GM12878 (cell line): ENCODE results near the gene ATAD3A. TPM values are rescaled to one million over a fixed set of nuclear protein-coding genes. Genes with fewer than 3 reads are reported as not detected.

Experiments used
- ATF7 ChIP-seq: fragments of 450-650 bp; IDR thresholded peaks from 2 replicates; pipeline ENCODE4 v1.6.1; 2016; ENCODE audit warnings: low read depth, mild to moderate bottlenecking
- CHD2 ChIP-seq: IDR thresholded peaks from 2 replicates; pipeline ENCODE4 v1.6.1; 2011; ENCODE audit warnings: low read depth, low read length, improper control_type of control experiment, borderline replicate concordance
- EED ChIP-seq: sonication (generic); IDR thresholded peaks from 2 replicates; pipeline ENCODE4 v1.6.1; 2016; ENCODE audit warnings: antibody characterized with exemption, low read depth
- EGR1 ChIP-seq, 2 experiments: IDR thresholded peaks; 1 replicate in 1 of 2; 2 replicates in 1 of 2; pipeline ENCODE4 v1.6.1; 2011 to 2012; ENCODE audit warnings: low read depth in 2 of 2, low read length in 2 of 2, borderline replicate concordance in 1 of 2, mild to moderate bottlenecking in 1 of 2, moderate library complexity in 1 of 2
- IKZF1 ChIP-seq: fragments of 450-650 bp; conservative IDR thresholded peaks from 2 replicates; pipeline ENCODE4 v1.6.1; 2017; ENCODE audit warnings: antibody characterized with exemption, mild to moderate bottlenecking
- IKZF2 ChIP-seq, 2 experiments: fragments of 450-650 bp; IDR thresholded peaks; 2 replicates each; pipeline ENCODE4 v1.6.1; 2017; ENCODE audit warnings: mild to moderate bottlenecking in 2 of 2, moderate library complexity in 2 of 2
- MLLT1 ChIP-seq: fragments of 450-650 bp; IDR thresholded peaks from 2 replicates; pipeline ENCODE4 v1.6.1; 2016; ENCODE audit warnings: mild to moderate bottlenecking
- MXI1 ChIP-seq: fragments of 150-350 bp; IDR thresholded peaks from 2 replicates; pipeline ENCODE4 v1.6.1; 2011; ENCODE audit warnings: low read depth, mild to moderate bottlenecking, inconsistent platforms, low read length, improper control_type of control experiment
- MYC ChIP-seq: IDR thresholded peaks from 2 replicates; pipeline ENCODE4 v1.6.1; 2011; ENCODE audit warnings: mild to moderate bottlenecking, low read length, moderate library complexity, inconsistent platforms; ENCODE audit not compliant: insufficient read depth, insufficient replicate concordance, insufficient read length, severe bottlenecking
- PAX5 ChIP-seq: IDR thresholded peaks from 2 replicates; pipeline ENCODE4 v1.6.1; 2011; ENCODE audit warnings: low read depth, low read length, borderline replicate concordance
- PKNOX1 ChIP-seq: fragments of 450-650 bp; IDR thresholded peaks from 2 replicates; pipeline ENCODE4 v1.6.1; 2016; ENCODE audit warnings: mild to moderate bottlenecking
- PML ChIP-seq: IDR thresholded peaks from 2 replicates; pipeline ENCODE4 v1.6.1; 2012; ENCODE audit warnings: low read length, inconsistent platforms
- RUNX3 ChIP-seq: IDR thresholded peaks from 2 replicates; pipeline ENCODE4 v1.6.1; 2012; ENCODE audit warnings: low read length, inconsistent platforms
- SIN3A ChIP-seq: IDR thresholded peaks from 2 replicates; pipeline ENCODE4 v1.6.1; 2012; ENCODE audit warnings: low read depth, low read length, improper control_type of control experiment
- SMARCA5 ChIP-seq: fragments of 450-650 bp; IDR thresholded peaks from 2 replicates; pipeline ENCODE4 v1.6.1; 2017; ENCODE audit warnings: mild to moderate bottlenecking
- SPI1 ChIP-seq: IDR thresholded peaks from 2 replicates; pipeline ENCODE4 v1.6.1; 2011; ENCODE audit warnings: low read depth, mild to moderate bottlenecking, low read length, moderate library complexity, borderline replicate concordance; ENCODE audit not compliant: insufficient read depth
- TCF12 ChIP-seq: IDR thresholded peaks from 2 replicates; pipeline ENCODE4 v1.6.1; 2011; ENCODE audit warnings: low read depth, mild to moderate bottlenecking, low read length
- polyA plus RNA-seq, 11 experiments: library from polyadenylated mRNA; depleted of rRNA in 4 of 11; unstranded in 6 of 11; stranded (reverse) in 5 of 11; fragments of >200 nt; fragmentation: Nextera tagmentation in 4 of 11; fragmentation: Illumina TruSeq in 1 of 11; extraction: Ambion mirVana in 4 of 11; extraction: Trizol in 1 of 11; gene quantifications; 1 replicate in 1 of 11; 2 replicates in 10 of 11; pipeline versions ENCODE4 v1.2.1 to v1.2.3, GENCODE V29; 2011 to 2016; ENCODE audit warnings: inconsistent platforms in 2 of 11, missing spikeins in 2 of 11, low read depth in 1 of 11
- total RNA-seq, 4 experiments: library from RNA; depleted of rRNA in 3 of 4; stranded (reverse); fragments of >200 nt in 3 of 4; fragmentation: Illumina TruSeq in 1 of 4; extraction: Trizol in 1 of 4; gene quantifications; 2 replicates each; pipeline versions ENCODE4 v1.2.1 to v1.2.3, GENCODE V29; 2013 to 2021
- TF ChIP-seq, protein P1 (sequence below): fragments of 450-650 bp; IDR thresholded peaks from 2 replicates; pipeline ENCODE4 v1.6.1; 2017; ENCODE audit warnings: borderline replicate concordance
- TF ChIP-seq, protein P2 (sequence below): IDR thresholded peaks from 2 replicates; pipeline ENCODE4 v1.6.1; 2012; ENCODE audit warnings: mild to moderate bottlenecking, low read depth, low read length
- TF ChIP-seq, protein P3 (sequence below): IDR thresholded peaks from 2 replicates; pipeline ENCODE4 v1.6.1; 2011; ENCODE audit warnings: low read depth, mild to moderate bottlenecking, low read length, moderate library complexity, borderline replicate concordance; ENCODE audit errors: extremely low read depth

The ATAD3A gene
- total and polyA plus RNA-seq, 10 of the 15 experiments (the other 5 are each of a cell fraction or from before 2014, with no cell fraction given), result 0.05 to 93.5 (median 38.9) TPM

GRCh38 chr1:1511533-1512285 is at the start of gene ATAD3A (continued):
- TF ChIP-seq, protein P1, sequence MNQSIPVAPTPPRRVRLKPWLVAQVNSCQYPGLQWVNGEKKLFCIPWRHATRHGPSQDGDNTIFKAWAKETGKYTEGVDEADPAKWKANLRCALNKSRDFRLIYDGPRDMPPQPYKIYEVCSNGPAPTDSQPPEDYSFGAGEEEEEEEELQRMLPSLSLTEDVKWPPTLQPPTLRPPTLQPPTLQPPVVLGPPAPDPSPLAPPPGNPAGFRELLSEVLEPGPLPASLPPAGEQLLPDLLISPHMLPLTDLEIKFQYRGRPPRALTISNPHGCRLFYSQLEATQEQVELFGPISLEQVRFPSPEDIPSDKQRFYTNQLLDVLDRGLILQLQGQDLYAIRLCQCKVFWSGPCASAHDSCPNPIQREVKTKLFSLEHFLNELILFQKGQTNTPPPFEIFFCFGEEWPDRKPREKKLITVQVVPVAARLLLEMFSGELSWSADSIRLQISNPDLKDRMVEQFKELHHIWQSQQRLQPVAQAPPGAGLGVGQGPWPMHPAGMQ, result peak; percentile 57; the same call in 1 of the 2 replicates
- no peak for TF ChIP-seq SPI1
- peak; percentile 52 for TF ChIP-seq ATF7
- no peak for TF ChIP-seq PML
- TF ChIP-seq EED, result peak; percentile 39; the same call in 1 of the 2 replicates
- peak; percentile 51; the same call in 1 of the 2 replicates for TF ChIP-seq TCF12
- peak; percentile 45 to 66; a peak in 2 of 4 replicates for TF ChIP-seq IKZF2 (IDR thresholded peaks at IDR 0.05)
- peak; percentile 27 to 74; a peak in 2 of 3 replicates for TF ChIP-seq EGR1 (IDR thresholded peaks at IDR 0.05; ENCODE audit: borderline replicate concordance in 1 of 2, low read depth in 2 of 2, low read length in 2 of 2)
- peak; percentile 98 for TF ChIP-seq CHD2
- TF ChIP-seq PKNOX1, result peak; percentile 11; the same call in 1 of the 2 replicates
- peak; percentile 90 for TF ChIP-seq MXI1
- peak; percentile 79; the same call in 1 of the 2 replicates for TF ChIP-seq SIN3A
- TF ChIP-seq RUNX3, result no peak; the same call in 1 of the 2 replicates
- TF ChIP-seq PAX5, result peak; percentile 6; the same call in 1 of the 2 replicates
- peak; percentile 96 for TF ChIP-seq IKZF1
- TF ChIP-seq, protein P2, sequence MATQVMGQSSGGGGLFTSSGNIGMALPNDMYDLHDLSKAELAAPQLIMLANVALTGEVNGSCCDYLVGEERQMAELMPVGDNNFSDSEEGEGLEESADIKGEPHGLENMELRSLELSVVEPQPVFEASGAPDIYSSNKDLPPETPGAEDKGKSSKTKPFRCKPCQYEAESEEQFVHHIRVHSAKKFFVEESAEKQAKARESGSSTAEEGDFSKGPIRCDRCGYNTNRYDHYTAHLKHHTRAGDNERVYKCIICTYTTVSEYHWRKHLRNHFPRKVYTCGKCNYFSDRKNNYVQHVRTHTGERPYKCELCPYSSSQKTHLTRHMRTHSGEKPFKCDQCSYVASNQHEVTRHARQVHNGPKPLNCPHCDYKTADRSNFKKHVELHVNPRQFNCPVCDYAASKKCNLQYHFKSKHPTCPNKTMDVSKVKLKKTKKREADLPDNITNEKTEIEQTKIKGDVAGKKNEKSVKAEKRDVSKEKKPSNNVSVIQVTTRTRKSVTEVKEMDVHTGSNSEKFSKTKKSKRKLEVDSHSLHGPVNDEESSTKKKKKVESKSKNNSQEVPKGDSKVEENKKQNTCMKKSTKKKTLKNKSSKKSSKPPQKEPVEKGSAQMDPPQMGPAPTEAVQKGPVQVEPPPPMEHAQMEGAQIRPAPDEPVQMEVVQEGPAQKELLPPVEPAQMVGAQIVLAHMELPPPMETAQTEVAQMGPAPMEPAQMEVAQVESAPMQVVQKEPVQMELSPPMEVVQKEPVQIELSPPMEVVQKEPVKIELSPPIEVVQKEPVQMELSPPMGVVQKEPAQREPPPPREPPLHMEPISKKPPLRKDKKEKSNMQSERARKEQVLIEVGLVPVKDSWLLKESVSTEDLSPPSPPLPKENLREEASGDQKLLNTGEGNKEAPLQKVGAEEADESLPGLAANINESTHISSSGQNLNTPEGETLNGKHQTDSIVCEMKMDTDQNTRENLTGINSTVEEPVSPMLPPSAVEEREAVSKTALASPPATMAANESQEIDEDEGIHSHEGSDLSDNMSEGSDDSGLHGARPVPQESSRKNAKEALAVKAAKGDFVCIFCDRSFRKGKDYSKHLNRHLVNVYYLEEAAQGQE, result 0 out of 2 replicates have a peak, but pooled peaks have one; percentile 6
- peak; percentile 96 for TF ChIP-seq MLLT1
- TF ChIP-seq, protein P3, sequence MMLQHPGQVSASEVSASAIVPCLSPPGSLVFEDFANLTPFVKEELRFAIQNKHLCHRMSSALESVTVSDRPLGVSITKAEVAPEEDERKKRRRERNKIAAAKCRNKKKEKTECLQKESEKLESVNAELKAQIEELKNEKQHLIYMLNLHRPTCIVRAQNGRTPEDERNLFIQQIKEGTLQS, result peak; percentile 57; the same call in 1 of the 2 replicates
- no peak for TF ChIP-seq SMARCA5
- TF ChIP-seq MYC, result peak; percentile 52
